Thoracic aorta (tissue), 2 donors: ENCODE measurements around the gene PKN3. TPM values are rescaled to one million over a fixed set of nuclear protein-coding genes. Genes with fewer than 3 reads are reported as not detected.
"Not testable (repeated sequence)": the region's sequence is repeated elsewhere in the genome, so short reads cannot be mapped to it uniquely, and the experiment has no call there.

ENCODE experiments used
- ATAC-seq: fragments of 150-250 bp; one replicate; pipeline ENCODE4 v1.8.0; 2017; ENCODE audit warnings: low read depth; ENCODE audit not compliant: insufficient number of reproducible peaks, low FRiP score
- DNase-seq: peaks from one replicate; pipeline ENCODE4 v3.0.0-alpha.2; 2020; ENCODE audit warnings: low spot score
- H3K27ac ChIP-seq, 2 donors: fragments of 200-600 bp; sonication (generic); 1 replicate in 1 of 2; 2 replicates in 1 of 2; pipeline ENCODE4 v1.5.1; 2016; ENCODE audit warnings: mild to moderate bottlenecking in 2 of 2, moderate library complexity in 2 of 2
- H3K27me3 ChIP-seq: fragments of 200-600 bp; sonication (generic); replicated peaks from 2 replicates; pipeline ENCODE4 v1.6.0; 2016; ENCODE audit warnings: mild to moderate bottlenecking; ENCODE audit not compliant: insufficient read depth
- H3K36me3 ChIP-seq: fragments of 200-600 bp; sonication (generic); one replicate; pipeline ENCODE4 v1.5.1; 2016
- H3K4me1 ChIP-seq, 2 donors: fragments of 200-600 bp; sonication (generic); 1 replicate in 1 of 2; 2 replicates in 1 of 2; pipeline versions ENCODE4 v1.5.1 to v1.6.0; 2016; ENCODE audit warnings: low read depth in 2 of 2, mild to moderate bottlenecking in 1 of 2; ENCODE audit not compliant: control insufficient read depth in 1 of 2
- H3K4me3 ChIP-seq: fragments of 200-600 bp; sonication (generic); 2 replicates; pipeline ENCODE4 v1.5.1; 2016; ENCODE audit warnings: mild to moderate bottlenecking
- H3K9me3 ChIP-seq: fragments of 200-600 bp; sonication (generic); 2 replicates; pipeline ENCODE4 v1.5.1; 2016
- total RNA-seq, 2 donors: library from RNA; depleted of rRNA; stranded (reverse); fragments of >200 nt; gene quantifications; one replicate each; pipeline versions ENCODE4 v1.1.0 to v1.2.3, GENCODE V29; 2016
- TF ChIP-seq, protein P1 (sequence below): fragments of 200-600 bp; sonication (generic); IDR thresholded peaks from one replicate; pipeline ENCODE4 v1.5.1; 2019; ENCODE audit warnings: antibody characterized with exemption

Gene PKN3
- total RNA-seq, 2 donors from 2014 or later: 4.4 to 4.7 TPM

DNA sequence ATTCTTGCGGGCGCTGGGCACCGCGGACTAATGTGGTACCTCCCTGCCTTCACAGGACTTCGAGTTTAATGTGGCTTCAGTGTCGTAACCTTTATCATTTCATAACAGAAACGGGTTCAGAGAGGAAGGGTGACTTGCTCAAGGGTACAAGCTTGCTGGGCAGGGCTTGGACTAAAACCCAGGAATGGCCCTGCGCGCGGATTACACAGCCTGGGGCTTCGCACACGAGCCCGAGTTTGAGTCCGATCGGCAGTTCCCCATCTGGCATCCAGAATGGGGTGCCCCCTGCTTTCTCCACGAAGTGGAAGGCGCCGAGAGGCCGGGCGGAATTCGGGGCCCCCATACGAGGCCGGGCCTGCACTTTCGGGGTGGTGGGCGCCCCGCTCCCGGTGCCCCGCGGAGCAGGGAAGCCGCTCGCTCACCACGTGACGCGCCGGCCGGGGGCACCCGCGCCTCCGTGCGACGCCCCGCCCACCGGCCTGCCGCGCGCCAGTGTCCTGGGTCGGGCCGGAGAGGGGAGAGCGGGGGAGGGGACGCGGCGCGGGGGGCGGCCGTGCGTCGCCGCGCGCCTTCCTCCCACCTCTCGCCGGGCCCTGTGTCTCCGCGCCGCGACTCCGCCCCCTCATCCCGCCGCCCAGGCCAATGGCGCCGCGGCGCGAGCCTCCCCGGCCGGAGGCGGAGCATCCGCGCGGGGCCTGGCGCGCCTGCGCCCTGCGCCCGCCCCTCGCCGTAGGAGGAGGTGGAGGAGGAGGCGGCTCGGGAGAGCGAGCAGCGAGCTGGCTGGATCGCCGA is 13.6 kb upstream of the PKN3 start, which contains the start of gene SET:
Gene SET (plus strand): TSS at position 722 of the 792 bp plus-strand sequence. CDS start 361 bp downstream, outside the sequence.
- peak within 1 kb of the TSS; percentile 92 for H3K4me3 ChIP-seq
- TF ChIP-seq, protein P1, sequence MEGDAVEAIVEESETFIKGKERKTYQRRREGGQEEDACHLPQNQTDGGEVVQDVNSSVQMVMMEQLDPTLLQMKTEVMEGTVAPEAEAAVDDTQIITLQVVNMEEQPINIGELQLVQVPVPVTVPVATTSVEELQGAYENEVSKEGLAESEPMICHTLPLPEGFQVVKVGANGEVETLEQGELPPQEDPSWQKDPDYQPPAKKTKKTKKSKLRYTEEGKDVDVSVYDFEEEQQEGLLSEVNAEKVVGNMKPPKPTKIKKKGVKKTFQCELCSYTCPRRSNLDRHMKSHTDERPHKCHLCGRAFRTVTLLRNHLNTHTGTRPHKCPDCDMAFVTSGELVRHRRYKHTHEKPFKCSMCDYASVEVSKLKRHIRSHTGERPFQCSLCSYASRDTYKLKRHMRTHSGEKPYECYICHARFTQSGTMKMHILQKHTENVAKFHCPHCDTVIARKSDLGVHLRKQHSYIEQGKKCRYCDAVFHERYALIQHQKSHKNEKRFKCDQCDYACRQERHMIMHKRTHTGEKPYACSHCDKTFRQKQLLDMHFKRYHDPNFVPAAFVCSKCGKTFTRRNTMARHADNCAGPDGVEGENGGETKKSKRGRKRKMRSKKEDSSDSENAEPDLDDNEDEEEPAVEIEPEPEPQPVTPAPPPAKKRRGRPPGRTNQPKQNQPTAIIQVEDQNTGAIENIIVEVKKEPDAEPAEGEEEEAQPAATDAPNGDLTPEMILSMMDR: no peak
- ATAC-seq (peak; percentile 85), DNase-seq (peak; percentile 69)
- H3K27ac ChIP-seq: peak within 1 kb of the TSS; percentile 85 to 88
- H3K27me3 ChIP-seq: no peaks in the 10 kb centered on the region
- H3K9me3 ChIP-seq: no peaks in the 10 kb centered on the region
- peaks cover 16 to 28% of the 10 kb centered on the region in 2 donors for H3K4me1 ChIP-seq
- H3K36me3 ChIP-seq: peaks cover 14% of the 10 kb centered on the region

DNA sequence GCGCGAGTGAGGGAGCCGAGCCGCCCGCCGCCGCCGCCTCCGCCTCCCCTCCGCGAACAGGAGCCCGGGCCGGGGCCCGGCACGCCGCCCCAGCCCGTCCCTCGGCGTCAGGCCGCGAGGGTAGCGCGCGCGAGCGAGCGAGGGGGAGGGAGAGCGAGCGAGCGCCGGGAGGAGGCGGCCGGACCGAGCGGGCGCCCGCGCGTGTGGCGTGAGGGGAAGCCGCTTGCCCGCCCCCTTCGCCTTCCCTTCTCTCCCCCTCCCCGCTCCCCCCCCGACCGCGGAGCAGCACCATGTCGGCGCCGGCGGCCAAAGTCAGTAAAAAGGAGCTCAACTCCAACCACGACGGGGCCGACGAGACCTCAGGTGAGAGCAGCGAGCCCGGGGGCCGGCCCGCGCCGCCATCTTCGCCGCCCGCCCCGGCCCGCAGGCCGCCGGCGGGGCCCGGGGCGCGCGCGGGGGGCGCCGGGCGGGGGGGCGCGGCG is 13.0 kb upstream of the PKN3 start:
- Histone ChIP-seq H3K27ac (peak overlapping the region; percentile 74 to 85), H3K9me3 (no peaks in the 10 kb centered on the region), H3K36me3 (peaks cover 18% of the 10 kb centered on the region), H3K4me1 (peaks cover 16 to 22% of the 10 kb centered on the region in 2 donors), H3K4me3 (peak overlapping the region; percentile 92), H3K27me3 (no peaks in the 10 kb centered on the region)
- TF ChIP-seq, protein P1: no peak
- DNase-seq (no peak), ATAC-seq (no peak)

DNA sequence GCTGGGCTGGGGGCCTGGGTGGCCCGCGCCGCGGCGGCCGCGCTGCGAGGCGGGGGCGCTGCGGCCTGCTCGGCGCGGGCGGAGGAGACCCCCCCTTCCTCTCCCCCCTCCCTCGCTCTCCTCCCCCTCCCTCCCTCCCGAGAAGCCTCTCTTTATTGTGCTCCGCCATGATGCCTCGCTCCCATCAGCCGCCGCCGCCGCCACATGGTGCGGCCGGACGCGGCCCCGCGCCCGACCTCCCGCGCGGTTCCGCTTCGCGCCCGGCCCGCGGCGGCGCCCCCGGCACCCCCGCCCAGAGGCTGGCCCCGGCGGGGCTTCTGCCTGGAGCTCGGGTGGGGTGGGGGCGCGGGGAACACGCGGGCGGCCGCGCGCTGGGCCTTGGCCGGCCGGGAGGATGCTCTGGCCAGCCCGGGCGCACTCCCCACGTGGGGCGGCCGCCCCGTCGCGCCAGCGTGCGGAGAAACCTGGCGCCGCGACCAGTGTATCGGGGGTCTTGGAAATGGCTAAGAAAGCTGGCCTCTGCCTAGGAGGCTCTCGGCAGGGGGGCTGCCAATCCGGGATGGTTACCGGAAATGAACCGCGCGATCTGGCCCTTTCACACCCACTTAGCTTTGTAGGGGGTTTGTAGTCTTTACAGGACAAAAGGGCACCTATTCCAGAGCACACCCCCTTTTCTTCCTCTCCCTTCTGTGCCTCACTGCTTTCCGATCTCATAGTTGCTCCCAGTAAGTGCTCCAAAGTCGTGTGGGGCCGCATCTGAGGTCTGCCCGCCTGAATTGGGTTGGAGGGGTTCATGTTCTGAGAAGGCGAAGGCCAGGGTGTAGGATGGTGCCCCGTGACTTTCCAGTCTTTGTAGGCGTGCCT is 12.3 kb upstream of the PKN3 start:
- TF ChIP-seq, protein P1: no peak
- Histone ChIP-seq H3K9me3 (no peaks in the 10 kb centered on the region), H3K27me3 (no peaks in the 10 kb centered on the region), H3K4me1 (peaks cover 12 to 16% of the 10 kb centered on the region in 2 donors), H3K27ac (no peak overlapping the region), H3K36me3 (peaks cover 22% of the 10 kb centered on the region), H3K4me3 (peak overlapping the region; percentile 79)
- no peak for DNase-seq
- ATAC-seq: no peak

DNA sequence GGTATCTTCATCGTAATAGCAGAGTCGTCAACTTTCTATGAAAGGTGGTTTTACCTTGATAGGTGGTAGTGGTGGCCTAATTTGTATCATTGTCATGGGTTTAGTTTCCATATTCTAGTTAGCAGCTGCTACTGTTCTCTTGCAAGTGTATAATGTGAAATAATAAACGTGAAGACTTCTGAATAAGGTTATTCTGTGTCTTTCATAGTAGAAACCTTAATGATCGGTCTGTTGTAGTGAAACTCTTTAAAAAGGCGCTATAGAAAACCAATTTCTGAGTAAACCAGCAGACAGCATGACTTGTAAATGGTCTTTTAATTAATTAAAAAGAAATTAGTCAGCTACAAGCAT is 11.6 kb upstream of the PKN3 start:
- no peaks in the 10 kb centered on the region for H3K27me3 ChIP-seq
- no peaks in the 10 kb centered on the region for H3K9me3 ChIP-seq
- DNase-seq (no peak), ATAC-seq (no peak)
- peak overlapping the region; percentile 79 for H3K4me3 ChIP-seq
- peaks cover 25% of the 10 kb centered on the region for H3K36me3 ChIP-seq
- TF ChIP-seq, protein P1: no peak
- H3K4me1 ChIP-seq: peaks cover 12 to 16% of the 10 kb centered on the region in 2 donors
- no peak overlapping the region for H3K27ac ChIP-seq

DNA sequence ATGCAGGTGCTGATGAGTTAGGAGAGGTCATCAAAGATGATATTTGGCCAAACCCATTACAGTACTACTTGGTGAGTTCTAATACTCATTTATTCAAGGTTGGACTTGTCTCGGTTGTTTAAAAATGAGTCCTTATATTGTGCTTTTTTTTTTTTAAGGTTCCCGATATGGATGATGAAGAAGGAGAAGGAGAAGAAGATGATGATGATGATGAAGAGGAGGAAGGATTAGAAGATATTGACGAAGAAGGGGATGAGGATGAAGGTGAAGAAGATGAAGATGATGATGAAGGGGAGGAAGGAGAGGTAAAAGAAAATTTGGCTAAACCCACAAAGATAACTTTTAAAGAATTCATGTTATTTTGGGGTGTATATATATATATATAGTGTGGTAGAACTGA is 8.6 kb upstream of the PKN3 start:
- not testable (repeated sequence) for H3K9me3 ChIP-seq, H3K27me3 ChIP-seq, H3K4me3 ChIP-seq, ATAC-seq, H3K27ac ChIP-seq, DNase-seq
- Histone ChIP-seq H3K36me3 (peaks cover 30% of the 10 kb centered on the region), H3K4me1 (peaks cover 8 to 16% of the 10 kb centered on the region in 2 donors)
